Erythroblast (primary cell): ENCODE measurements around the gene DUSP1.

Source experiments
- GATA1 ChIP-seq: IDR thresholded peaks from 2 replicates; pipeline ENCODE4 v1.6.1; 2011; ENCODE audit warnings: low read depth, mild to moderate bottlenecking, control low read depth, low read length, moderate library complexity
- POLR2A ChIP-seq: IDR thresholded peaks from 2 replicates; pipeline ENCODE4 v1.6.1; 2011; ENCODE audit warnings: mild to moderate bottlenecking, low read length

DNA sequence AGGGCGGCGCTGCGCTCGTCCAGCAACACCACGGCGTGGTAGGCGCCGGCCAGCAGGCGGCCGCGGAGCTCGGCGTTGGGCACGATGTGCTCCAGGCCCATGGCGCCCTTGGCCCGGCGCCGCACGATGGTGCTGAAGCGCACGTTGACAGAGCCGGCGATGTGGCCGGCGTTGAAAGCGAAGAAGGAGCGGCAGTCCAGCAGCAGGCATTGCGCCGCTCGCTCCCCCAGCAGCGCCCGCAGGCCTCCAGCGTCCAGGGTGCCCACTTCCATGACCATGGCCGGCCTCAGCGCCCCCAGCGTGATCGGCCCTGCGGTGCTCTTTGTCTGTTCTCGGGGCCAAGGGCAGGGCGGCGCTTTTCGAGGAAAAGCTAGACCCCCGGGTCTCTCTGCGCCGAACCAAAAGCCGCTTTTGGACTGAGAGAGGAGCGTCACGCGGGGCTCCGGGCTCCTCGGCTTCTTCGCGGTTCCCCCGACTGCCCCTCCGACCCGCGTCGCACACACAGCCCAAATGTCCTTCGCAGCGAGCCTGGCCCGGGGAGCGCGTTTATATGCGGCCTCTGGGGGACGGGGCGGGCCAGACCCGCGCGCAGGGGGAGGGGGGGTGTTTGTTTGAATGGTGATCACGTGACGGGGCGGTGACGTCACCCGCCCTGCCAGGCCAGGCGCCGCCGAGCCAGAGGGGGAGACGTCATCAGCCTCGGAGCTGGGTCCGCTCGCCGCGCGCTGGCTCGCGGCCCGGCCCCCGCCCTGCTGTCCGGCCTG, at the start of gene DUSP1:
- TF ChIP-seq POLR2A = peak; percentile 99
- TF ChIP-seq GATA1 = no peak
